Colonic mucosa (tissue), 4 donors: Measurements from ENCODE around the gene IQCM. TPM values are rescaled to one million over a fixed set of nuclear protein-coding genes. Genes with fewer than 3 reads are reported as not detected.

Source experiments
- DNase-seq: peaks from one replicate; pipeline ENCODE4 v3.0.0-alpha.2; 2020
- H3K27ac ChIP-seq: fragments of 200-600 bp; one replicate; pipeline ENCODE4 v1.8.0; 2021
- H3K27me3 ChIP-seq: fragments of 200-600 bp; one replicate; pipeline ENCODE4 v1.8.0; 2021
- H3K36me3 ChIP-seq: fragments of 200-600 bp; one replicate; pipeline ENCODE4 v1.8.0; 2021
- H3K4me1 ChIP-seq: fragments of 200-600 bp; one replicate; pipeline ENCODE4 v1.8.0; 2021; ENCODE audit warnings: mild to moderate bottlenecking
- H3K4me3 ChIP-seq: fragments of 200-600 bp; one replicate; pipeline ENCODE4 v1.8.0; 2021
- H3K9ac ChIP-seq, 2 donors: one replicate each; pipeline ENCODE4 v1.7.0; 2013; ENCODE audit warnings: control low read depth in 2 of 2, low read depth in 2 of 2, low read length in 2 of 2
- H3K9me3 ChIP-seq: fragments of 200-600 bp; one replicate; pipeline ENCODE4 v1.8.0; 2021
- intact Hi-C: fragments of 100-400 bp; cut with DNase I; formaldehyde crosslinking; loops from one replicate; pipeline ENCODE4 v1.14.1; 2022
- total RNA-seq, 2 donors: library from RNA; stranded (reverse); fragmentation: NEBNext Ultra II Directional in 1 of 2; extraction: Animal tissue kit (Norgen Biotek cat#: 25700) in 1 of 2; gene quantifications; one replicate each; pipeline ENCODE4 v1.2.1, GENCODE V29; 2021
- TF ChIP-seq, protein P1 (sequence below): fragments of 200-600 bp; IDR thresholded peaks from one replicate; pipeline ENCODE4 v1.8.0; 2022; ENCODE audit warnings: antibody characterized with exemption, mild to moderate bottlenecking
- donor health status: healthy.
- donor health status: DM: no; HTN: no; CAD: no.
- donor health status: DM: no; HTN: no; CAD: no.

Gene IQCM
- total RNA-seq, 2 donors from 2014 or later: 3.4 to 5.2 TPM

DNA sequence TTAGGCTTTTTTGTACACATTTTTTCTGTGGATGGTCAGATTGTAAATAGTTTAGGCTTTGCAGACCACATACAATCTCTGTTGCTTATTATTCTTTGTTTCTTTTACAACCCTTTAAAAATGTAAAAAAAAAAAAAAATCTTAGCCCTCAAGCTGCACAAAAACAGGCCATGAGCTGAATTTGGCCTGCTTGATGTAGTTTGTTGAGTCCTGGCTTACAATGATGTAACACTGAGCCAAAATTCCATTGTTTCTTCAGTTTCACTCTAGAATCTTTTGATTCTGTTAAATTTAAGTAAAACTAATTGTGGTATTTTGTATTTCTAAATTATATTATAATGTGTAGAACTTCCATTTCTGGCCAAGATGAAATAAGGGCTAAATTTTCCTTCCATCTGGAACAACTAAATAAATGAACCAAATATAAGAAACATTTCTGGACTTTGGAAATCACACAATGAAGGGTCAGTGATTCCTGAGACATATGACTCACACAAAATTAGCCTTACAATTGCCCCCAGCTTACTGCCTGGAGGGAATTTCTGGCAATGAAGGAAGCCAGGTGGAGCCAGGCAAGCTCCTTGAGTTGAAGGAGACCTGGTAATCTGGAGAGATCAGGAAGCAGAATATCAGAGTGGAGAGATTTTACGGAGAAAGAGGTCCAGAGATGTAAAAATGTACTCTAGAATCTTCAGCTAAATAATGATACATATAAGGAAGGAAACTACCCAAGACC lies 29.8 kb downstream of the IQCM start:
- no peak for DNase-seq

DNA sequence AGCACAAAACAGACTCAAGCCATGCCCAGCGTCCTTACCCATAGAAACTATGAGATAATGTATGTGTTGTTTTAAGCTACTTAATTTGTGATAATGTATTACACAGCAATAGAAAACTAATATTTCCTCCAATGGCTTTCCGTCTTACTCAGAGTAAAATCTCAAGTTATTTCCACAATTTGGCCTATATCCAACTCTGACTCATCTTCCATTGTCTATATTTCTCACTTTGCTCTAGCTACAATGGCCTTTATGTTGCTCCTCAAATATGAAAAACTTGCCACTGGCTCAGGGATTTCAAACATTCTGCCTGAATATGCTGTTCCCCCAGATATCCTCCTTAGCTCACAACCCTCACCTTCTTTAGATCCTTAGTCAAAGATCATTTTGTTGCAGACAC lies 31.6 kb downstream of the IQCM start:
- no peaks in the 10 kb centered on the region for H3K27me3 ChIP-seq
- no peaks in the 10 kb centered on the region for H3K36me3 ChIP-seq
- H3K4me3 ChIP-seq: no peak overlapping the region
- TF ChIP-seq, protein P1, sequence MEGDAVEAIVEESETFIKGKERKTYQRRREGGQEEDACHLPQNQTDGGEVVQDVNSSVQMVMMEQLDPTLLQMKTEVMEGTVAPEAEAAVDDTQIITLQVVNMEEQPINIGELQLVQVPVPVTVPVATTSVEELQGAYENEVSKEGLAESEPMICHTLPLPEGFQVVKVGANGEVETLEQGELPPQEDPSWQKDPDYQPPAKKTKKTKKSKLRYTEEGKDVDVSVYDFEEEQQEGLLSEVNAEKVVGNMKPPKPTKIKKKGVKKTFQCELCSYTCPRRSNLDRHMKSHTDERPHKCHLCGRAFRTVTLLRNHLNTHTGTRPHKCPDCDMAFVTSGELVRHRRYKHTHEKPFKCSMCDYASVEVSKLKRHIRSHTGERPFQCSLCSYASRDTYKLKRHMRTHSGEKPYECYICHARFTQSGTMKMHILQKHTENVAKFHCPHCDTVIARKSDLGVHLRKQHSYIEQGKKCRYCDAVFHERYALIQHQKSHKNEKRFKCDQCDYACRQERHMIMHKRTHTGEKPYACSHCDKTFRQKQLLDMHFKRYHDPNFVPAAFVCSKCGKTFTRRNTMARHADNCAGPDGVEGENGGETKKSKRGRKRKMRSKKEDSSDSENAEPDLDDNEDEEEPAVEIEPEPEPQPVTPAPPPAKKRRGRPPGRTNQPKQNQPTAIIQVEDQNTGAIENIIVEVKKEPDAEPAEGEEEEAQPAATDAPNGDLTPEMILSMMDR: no peak
- H3K4me1 ChIP-seq: no peaks in the 10 kb centered on the region
- H3K27ac ChIP-seq: no peak overlapping the region
- DNase-seq: no peak
- intact Hi-C loops: no loop called here
- no peak overlapping the region for H3K9ac ChIP-seq
- no peaks in the 10 kb centered on the region for H3K9me3 ChIP-seq

More for the DNA sequence above, 29.8 kb downstream of the IQCM start:
- intact Hi-C loops: no loop called here
- no peak overlapping the region for H3K9ac ChIP-seq
- H3K4me3 ChIP-seq: no peak overlapping the region
- no peak overlapping the region for H3K27ac ChIP-seq
- H3K27me3 ChIP-seq: no peaks in the 10 kb centered on the region
- TF ChIP-seq, protein P1: no peak
- no peaks in the 10 kb centered on the region for H3K36me3 ChIP-seq
- H3K4me1 ChIP-seq: no peaks in the 10 kb centered on the region
- H3K9me3 ChIP-seq: no peaks in the 10 kb centered on the region

DNA sequence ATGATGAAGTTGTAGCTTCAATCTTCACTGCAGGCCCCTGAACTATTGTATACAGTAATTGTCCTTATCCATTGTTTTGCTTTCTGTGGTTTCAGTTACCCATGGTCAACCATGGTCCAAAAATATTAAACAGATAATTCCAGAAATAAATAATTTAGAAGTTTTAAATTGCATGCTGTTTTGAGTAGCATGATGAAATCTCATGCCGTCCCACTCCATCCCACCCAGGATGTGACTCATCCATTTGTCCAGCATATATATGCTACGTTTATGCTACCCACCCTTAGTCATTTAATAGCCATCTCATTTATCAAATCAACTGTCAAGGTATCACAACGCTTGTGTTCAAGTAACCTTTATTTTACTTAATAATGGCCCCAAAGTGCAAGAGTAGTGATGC lies 34.5 kb downstream of the IQCM start:
- Histone ChIP-seq H3K27ac (no peak overlapping the region), H3K9me3 (no peaks in the 10 kb centered on the region), H3K4me1 (no peaks in the 10 kb centered on the region), H3K27me3 (no peaks in the 10 kb centered on the region), H3K9ac (no peak overlapping the region), H3K4me3 (no peak overlapping the region), H3K36me3 (no peaks in the 10 kb centered on the region)
- intact Hi-C loops: no loop called here
- no peak for DNase-seq
- TF ChIP-seq, protein P1: no peak

DNA sequence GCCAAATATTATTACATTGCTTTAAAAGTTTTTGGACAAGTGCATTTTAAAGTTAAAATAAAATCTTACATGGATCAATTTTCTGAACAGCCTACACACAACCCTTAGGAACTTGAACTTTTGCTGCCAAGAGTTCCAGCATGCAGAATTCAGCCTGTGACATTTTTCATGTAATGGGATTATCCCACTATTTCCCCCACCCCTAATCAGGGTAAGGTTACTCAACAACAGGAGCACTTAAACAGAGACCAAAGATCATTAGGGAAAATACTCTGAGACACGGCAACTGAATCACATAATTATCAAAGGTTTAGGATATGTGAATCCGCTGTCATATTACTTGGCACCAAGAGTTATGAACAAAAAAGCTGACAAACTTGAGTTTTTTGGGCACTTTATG lies 47.2 kb downstream of the IQCM start:
- H3K9ac ChIP-seq: no peak overlapping the region
- no peaks in the 10 kb centered on the region for H3K27me3 ChIP-seq
- intact Hi-C loops: no loop called here
- H3K36me3 ChIP-seq: no peaks in the 10 kb centered on the region
- TF ChIP-seq, protein P1: no peak
- no peak for DNase-seq
- H3K27ac ChIP-seq: no peak overlapping the region
- H3K4me3 ChIP-seq: no peak overlapping the region
- no peaks in the 10 kb centered on the region for H3K4me1 ChIP-seq
- H3K9me3 ChIP-seq: no peaks in the 10 kb centered on the region

DNA sequence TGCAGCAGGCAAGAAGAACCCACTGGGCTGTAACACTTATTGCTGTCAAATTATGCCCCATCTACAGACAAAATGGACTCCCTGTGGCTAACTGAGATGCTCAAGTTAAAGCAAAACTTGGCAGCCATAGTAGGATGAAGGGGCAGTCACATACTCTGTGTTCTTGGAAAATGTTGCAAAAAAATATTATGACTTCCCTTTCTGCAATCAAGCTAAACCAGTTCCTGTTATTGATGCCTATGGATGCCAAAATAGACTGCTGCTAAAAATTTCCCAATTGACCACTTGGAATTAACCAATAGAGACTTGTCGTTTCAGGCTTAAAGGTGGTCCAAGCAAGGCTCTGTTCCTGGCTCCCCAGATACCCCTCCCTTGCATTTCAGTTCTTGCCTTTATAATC lies 49.5 kb downstream of the IQCM start:
- H3K9me3 ChIP-seq: no peaks in the 10 kb centered on the region
- H3K4me1 ChIP-seq: no peaks in the 10 kb centered on the region
- no peak overlapping the region for H3K4me3 ChIP-seq
- no peaks in the 10 kb centered on the region for H3K27me3 ChIP-seq
- no peaks in the 10 kb centered on the region for H3K36me3 ChIP-seq
- H3K9ac ChIP-seq: no peak overlapping the region
- TF ChIP-seq, protein P1: no peak
- no peak for DNase-seq
- intact Hi-C loops: no loop called here
- no peak overlapping the region for H3K27ac ChIP-seq
